Endothelial cell of umbilical vein (primary cell): ENCODE measurements around the gene ARHGEF1. TPM values are rescaled to one million over a fixed set of nuclear protein-coding genes. Genes with fewer than 3 reads are reported as not detected.

ENCODE experiments used
- BruUV-seq: library from RNA; stranded (reverse); fragments of 400-500 nt; replicated peaks from 2 replicates; lab custom pipeline; 2021; lab: Mats Ljungman, UMichigan
- CTCF ChIA-PET: fragments of 300-600, 350-600 bp; sonication (Branson Sonifier 250); formaldehyde crosslinking; loops from one replicate; lab custom pipeline; 2021; ENCODE audit warnings: antibody characterized with exemption, inconsistent platforms; lab: Charles Lee
- POLR2A ChIA-PET: fragments of 300-600, 350-600 bp; sonication (Branson Sonifier 250); formaldehyde crosslinking; loops from one replicate; lab custom pipeline; 2021; ENCODE audit warnings: antibody characterized with exemption, inconsistent platforms; lab: Charles Lee
- DNase-seq: peaks from one replicate; pipeline ENCODE4 v3.0.0-alpha.2; 2011; ENCODE audit warnings: low read depth, low spot score
- FAIRE-seq: peaks from 2 replicates; lab custom pipeline; 2011; peaks lifted over from hg19 to GRCh38; lab: Jason Lieb, UNC
- H2AFZ ChIP-seq: 2 replicates; pipeline ENCODE4 v1.6.0; 2012; ENCODE audit warnings: low read depth, low read length, control low read depth, inconsistent platforms
- H3K27ac ChIP-seq: 2 replicates; pipeline ENCODE4 v1.5.1; 2011; ENCODE audit warnings: low read depth, mild to moderate bottlenecking, control low read depth, low read length, moderate library complexity; ENCODE audit not compliant: insufficient read depth
- H3K27me3 ChIP-seq, 2 experiments: 2 replicates each; pipeline versions ENCODE4 v1.6.0 to v1.6.1; 2011; ENCODE audit warnings: low read length in 2 of 2, mixed read lengths in 1 of 2; ENCODE audit not compliant: control insufficient read depth in 2 of 2, insufficient read depth in 2 of 2
- H3K36me3 ChIP-seq, 2 experiments: 2 replicates in 1 of 2; 3 replicates in 1 of 2; pipeline ENCODE4 v1.5.1; 2011; ENCODE audit warnings: low read length in 2 of 2, mild to moderate bottlenecking in 1 of 2, moderate library complexity in 1 of 2; ENCODE audit not compliant: control insufficient read depth in 2 of 2, insufficient read depth in 2 of 2; ENCODE audit errors: extremely low read depth in 1 of 2
- H3K4me1 ChIP-seq: 3 replicates; pipeline ENCODE4 v1.5.1; 2011; ENCODE audit warnings: mild to moderate bottlenecking, low read length; ENCODE audit not compliant: control insufficient read depth, insufficient read depth; ENCODE audit errors: extremely low read depth
- H3K4me2 ChIP-seq: 2 replicates; pipeline ENCODE4 v1.6.1; 2011; ENCODE audit warnings: low read length, control low read depth, mixed read lengths; ENCODE audit not compliant: insufficient read depth
- H3K4me3 ChIP-seq, 3 experiments: fragments of 200-600 bp in 1 of 3; sonication (generic), shearing (Covaris generic) in 1 of 3; replicated peaks in 1 of 3; 2 replicates each; pipeline ENCODE4 v1.5.1; 2011 to 2016; ENCODE audit warnings: control low read depth in 3 of 3, low read length in 3 of 3, mild to moderate bottlenecking in 2 of 3, inconsistent platforms in 1 of 3, low read depth in 1 of 3, moderate library complexity in 1 of 3; ENCODE audit not compliant: insufficient read depth in 1 of 3
- H3K79me2 ChIP-seq: 2 replicates; pipeline ENCODE4 v1.6.0; 2012; ENCODE audit warnings: low read length, inconsistent platforms; ENCODE audit not compliant: control insufficient read depth, insufficient read depth
- H3K9ac ChIP-seq: replicated peaks from 2 replicates; pipeline ENCODE3; 2011; ENCODE audit warnings: low read length, control low read depth; ENCODE audit not compliant: insufficient read depth; ENCODE audit errors: extremely low read depth
- H3K9me1 ChIP-seq: replicated peaks from 3 replicates; pipeline ENCODE4 v1.6.0; 2011; ENCODE audit warnings: mild to moderate bottlenecking, low read length; ENCODE audit not compliant: control insufficient read depth, insufficient read depth; ENCODE audit errors: extremely low read depth
- H3K9me3 ChIP-seq: replicated peaks from 2 replicates; pipeline ENCODE4 v1.5.1; 2012; ENCODE audit warnings: low read length, inconsistent platforms; ENCODE audit not compliant: control insufficient read depth, insufficient read depth
- H4K20me1 ChIP-seq: replicated peaks from 2 replicates; pipeline ENCODE3; 2011; ENCODE audit warnings: mild to moderate bottlenecking, low read length; ENCODE audit not compliant: control insufficient read depth, insufficient read depth; ENCODE audit errors: extremely low read depth
- EZH2 ChIP-seq: IDR thresholded peaks from 2 replicates; pipeline ENCODE4 v1.6.1; 2012; ENCODE audit warnings: borderline replicate concordance, low read depth, mild to moderate bottlenecking, moderate library complexity, low read length, inconsistent platforms; ENCODE audit not compliant: severe bottlenecking
- FOS ChIP-seq: IDR thresholded peaks from 2 replicates; pipeline ENCODE4 v1.6.1; 2011; ENCODE audit warnings: mild to moderate bottlenecking, low read length, moderate library complexity, borderline replicate concordance; ENCODE audit not compliant: insufficient read depth
- GATA2 ChIP-seq: IDR thresholded peaks from 2 replicates; pipeline ENCODE4 v1.7.0; 2011; ENCODE audit warnings: low read depth, mild to moderate bottlenecking, moderate library complexity, mixed read lengths, low read length; ENCODE audit not compliant: insufficient read length, insufficient read depth
- JUN ChIP-seq: IDR thresholded peaks from 2 replicates; pipeline ENCODE4 v1.6.1; 2011; ENCODE audit warnings: borderline replicate concordance, low read depth; ENCODE audit not compliant: insufficient read length, insufficient read depth
- MYC ChIP-seq: IDR thresholded peaks from one replicate; pipeline ENCODE4 v1.6.1; 2011; ENCODE audit warnings: mild to moderate bottlenecking, low read depth, low read length
- POLR2A ChIP-seq: IDR thresholded peaks from 2 replicates; pipeline ENCODE4 v1.6.1; 2012; ENCODE audit warnings: low read depth, mild to moderate bottlenecking, control low read depth, low read length
- POLR2AphosphoS5 ChIP-seq: IDR thresholded peaks from 2 replicates; pipeline ENCODE4 v1.6.1; 2012; ENCODE audit warnings: low read depth, mild to moderate bottlenecking, control low read depth, low read length, moderate library complexity; ENCODE audit not compliant: insufficient read depth
- dilution Hi-C: fragments of 300-500 bp; cut with MboI; formaldehyde crosslinking; loops from one replicate; pipeline ENCODE4 v1.15.0; 2019; ENCODE audit warnings: low sequenced_read_pairs; ENCODE audit not compliant: extremely low pct_ligation_motif_present
- intact Hi-C: fragments of 100-400 bp; cut with micrococcal nuclease; formaldehyde crosslinking; loops from one replicate; pipeline ENCODE4 v1.10.0; 2022
- polyA plus RNA-seq, 4 experiments: library from polyadenylated mRNA; depleted of rRNA in 3 of 4; stranded (reverse) in 3 of 4; unstranded in 1 of 4; fragments of >200 nt; gene quantifications; 2 replicates each; pipeline versions ENCODE4 v1.2.1 to v1.2.3, GENCODE V29; 2011 to 2012; ENCODE audit warnings: missing spikeins in 1 of 4
- total RNA-seq: library from RNA; stranded (reverse); gene quantifications from 2 replicates; pipeline ENCODE4 v1.2.3, GENCODE V29; 2021
- TF ChIP-seq, protein P1 (sequence below): IDR thresholded peaks from 2 replicates; pipeline ENCODE4 v1.6.1; 2011; ENCODE audit not compliant: insufficient read depth, insufficient read length
- TF ChIP-seq, protein P2 (sequence below), 2 donors: IDR thresholded peaks; 1 replicate in 1 of 2; 2 replicates in 1 of 2; pipeline ENCODE4 v1.5.1; 2011; ENCODE audit warnings: low read length in 2 of 2, mild to moderate bottlenecking in 2 of 2, moderate library complexity in 2 of 2, control low read depth in 1 of 2, inconsistent platforms in 1 of 2, low read depth in 1 of 2; ENCODE audit not compliant: insufficient read depth in 1 of 2; ENCODE audit errors: extremely low read depth in 1 of 2

The ARHGEF1 gene
- total and polyA plus RNA-seq, 2 donors (not counting 3 experiments of a cell fraction or from before 2014, with no cell fraction given): 65.4 to 123 TPM

DNA sequence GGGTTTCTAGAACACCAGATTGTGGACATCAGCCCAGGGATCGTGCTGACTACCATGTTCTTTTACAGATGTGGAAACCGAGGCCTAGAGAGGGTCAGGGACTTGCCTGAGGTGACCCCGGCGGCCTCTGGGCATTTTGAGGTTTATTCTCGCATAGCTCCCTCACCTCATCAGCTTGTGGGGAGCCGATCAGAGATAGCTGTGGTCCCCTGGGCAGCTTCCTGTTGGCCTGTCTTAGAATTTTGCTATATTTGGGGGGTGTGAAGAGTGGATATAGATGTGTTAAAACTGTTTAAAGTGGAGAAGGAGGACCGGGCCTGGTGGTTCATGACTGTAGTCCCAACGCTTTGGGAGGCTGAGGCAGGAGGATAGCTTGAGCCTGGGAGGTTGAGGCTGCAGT lies 6.9 kb downstream of the ARHGEF1 start:
- peaks cover 11% of the 10 kb centered on the region for H3K4me1 ChIP-seq
- no peaks in the 10 kb centered on the region for H3K27me3 ChIP-seq
- no peak overlapping the region for H2AFZ ChIP-seq
- dilution Hi-C loops (no loop called here), intact Hi-C loops (no loop called here)
- ChIA-PET CTCF (interaction anchor here (1.1 to 1.6 kb wide), 2 partner anchors 9 to 17 kb away, joined by 3 to 5 read pairs; no protein-coding TSS in a partner anchor), POLR2A (no interaction called here)
- BruUV-seq: no TSS peak
- no peaks in the 10 kb centered on the region for H3K9me1 ChIP-seq
- H3K9me3 ChIP-seq: no peaks in the 10 kb centered on the region
- FAIRE-seq (no peak), DNase-seq (no peak)
- no peak overlapping the region for H3K9ac ChIP-seq
- TF ChIP-seq, protein P1, sequence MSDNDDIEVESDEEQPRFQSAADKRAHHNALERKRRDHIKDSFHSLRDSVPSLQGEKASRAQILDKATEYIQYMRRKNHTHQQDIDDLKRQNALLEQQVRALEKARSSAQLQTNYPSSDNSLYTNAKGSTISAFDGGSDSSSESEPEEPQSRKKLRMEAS: no peak
- peaks cover 18% of the 10 kb centered on the region for H3K79me2 ChIP-seq
- H3K36me3 ChIP-seq: peaks cover 4 to 18% of the 10 kb centered on the region in 2 experiments
- no peaks in the 10 kb centered on the region for H4K20me1 ChIP-seq
- no peak overlapping the region for H3K27ac ChIP-seq
- H3K4me2 ChIP-seq: no peak overlapping the region
- H3K4me3 ChIP-seq: no peak overlapping the region

DNA sequence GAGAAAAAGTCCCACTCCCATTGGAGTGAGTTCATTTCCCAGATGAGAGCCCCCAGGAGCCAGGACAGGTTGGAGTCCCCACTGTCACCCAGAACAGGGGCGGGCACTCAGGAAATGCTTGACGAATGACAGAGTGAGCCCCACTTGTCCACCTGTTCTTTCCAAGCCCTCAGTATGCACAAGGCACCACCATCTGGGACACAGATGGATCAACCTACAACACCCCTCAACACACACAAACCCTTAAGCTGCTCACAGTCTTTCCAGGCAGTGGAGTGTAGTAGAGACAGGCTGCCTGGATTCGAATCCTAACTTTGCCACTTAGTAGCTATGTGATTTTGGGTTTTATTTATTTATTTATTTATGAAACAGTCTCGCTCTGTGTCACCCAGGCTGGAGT lies 8.0 kb downstream of the ARHGEF1 start:
- Histone ChIP-seq H2AFZ (no peak overlapping the region), H3K4me3 (no peak overlapping the region), H3K9me1 (no peaks in the 10 kb centered on the region), H3K27ac (no peak overlapping the region), H3K79me2 (peaks cover 11% of the 10 kb centered on the region), H4K20me1 (no peaks in the 10 kb centered on the region), H3K9me3 (no peaks in the 10 kb centered on the region), H3K27me3 (no peaks in the 10 kb centered on the region), H3K4me1 (peaks cover 8% of the 10 kb centered on the region), H3K36me3 (peaks cover 6 to 26% of the 10 kb centered on the region in 2 experiments), H3K4me2 (no peak overlapping the region), H3K9ac (no peak overlapping the region)
- DNase-seq (no peak), FAIRE-seq (no peak)
- dilution Hi-C loops (no loop called here), intact Hi-C loops (no loop called here)
- CTCF ChIA-PET: interaction anchor here (1.4 kb wide), 1 partner anchor 18 kb away, joined by 5 read pairs; no protein-coding TSS in a partner anchor
- no TSS peak for BruUV-seq
- TF ChIP-seq EZH2: no peak
- no peak for TF ChIP-seq POLR2AphosphoS5
- TF ChIP-seq GATA2: no peak
- TF ChIP-seq, protein P2, sequence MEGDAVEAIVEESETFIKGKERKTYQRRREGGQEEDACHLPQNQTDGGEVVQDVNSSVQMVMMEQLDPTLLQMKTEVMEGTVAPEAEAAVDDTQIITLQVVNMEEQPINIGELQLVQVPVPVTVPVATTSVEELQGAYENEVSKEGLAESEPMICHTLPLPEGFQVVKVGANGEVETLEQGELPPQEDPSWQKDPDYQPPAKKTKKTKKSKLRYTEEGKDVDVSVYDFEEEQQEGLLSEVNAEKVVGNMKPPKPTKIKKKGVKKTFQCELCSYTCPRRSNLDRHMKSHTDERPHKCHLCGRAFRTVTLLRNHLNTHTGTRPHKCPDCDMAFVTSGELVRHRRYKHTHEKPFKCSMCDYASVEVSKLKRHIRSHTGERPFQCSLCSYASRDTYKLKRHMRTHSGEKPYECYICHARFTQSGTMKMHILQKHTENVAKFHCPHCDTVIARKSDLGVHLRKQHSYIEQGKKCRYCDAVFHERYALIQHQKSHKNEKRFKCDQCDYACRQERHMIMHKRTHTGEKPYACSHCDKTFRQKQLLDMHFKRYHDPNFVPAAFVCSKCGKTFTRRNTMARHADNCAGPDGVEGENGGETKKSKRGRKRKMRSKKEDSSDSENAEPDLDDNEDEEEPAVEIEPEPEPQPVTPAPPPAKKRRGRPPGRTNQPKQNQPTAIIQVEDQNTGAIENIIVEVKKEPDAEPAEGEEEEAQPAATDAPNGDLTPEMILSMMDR (IDR thresholded peaks at IDR 0.05; ENCODE audit: extremely low read depth in 1 of 2, insufficient read depth in 1 of 2, low read depth in 1 of 2, low read length in 2 of 2): no peak
- TF ChIP-seq FOS: no peak
- TF ChIP-seq JUN: no peak
- TF ChIP-seq MYC: no peak
- TF ChIP-seq, protein P1: no peak
- TF ChIP-seq POLR2A: no peak
- POLR2A ChIA-PET: no interaction called here
